Hepatic stellate cell (primary cell): ENCODE results near the gene TRMT10A.
A peak's percentile ranks its signal among the peaks of the same experiment; 100 is the strongest.

Source experiments
- DNase-seq: peaks from one replicate; pipeline ENCODE4 v3.0.0; 2011; ENCODE audit warnings: low spot score

The TRMT10A gene, protein sequence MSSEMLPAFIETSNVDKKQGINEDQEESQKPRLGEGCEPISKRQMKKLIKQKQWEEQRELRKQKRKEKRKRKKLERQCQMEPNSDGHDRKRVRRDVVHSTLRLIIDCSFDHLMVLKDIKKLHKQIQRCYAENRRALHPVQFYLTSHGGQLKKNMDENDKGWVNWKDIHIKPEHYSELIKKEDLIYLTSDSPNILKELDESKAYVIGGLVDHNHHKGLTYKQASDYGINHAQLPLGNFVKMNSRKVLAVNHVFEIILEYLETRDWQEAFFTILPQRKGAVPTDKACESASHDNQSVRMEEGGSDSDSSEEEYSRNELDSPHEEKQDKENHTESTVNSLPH

GRCh38 chr4:99563310-99564186 lies at the start of gene TRMT10A:
Gene TRMT10A, minus strand, starts transcription at chr4:99564039. Its CDS starts 4,701 bp downstream, at chr4:99559338.
- DNase-seq, result peak; percentile 89

- no peak for DNase-seq
These were observed 48.9 kb upstream of the TRMT10A start for GRCh38 chr4:99612704-99613103.

DNA sequence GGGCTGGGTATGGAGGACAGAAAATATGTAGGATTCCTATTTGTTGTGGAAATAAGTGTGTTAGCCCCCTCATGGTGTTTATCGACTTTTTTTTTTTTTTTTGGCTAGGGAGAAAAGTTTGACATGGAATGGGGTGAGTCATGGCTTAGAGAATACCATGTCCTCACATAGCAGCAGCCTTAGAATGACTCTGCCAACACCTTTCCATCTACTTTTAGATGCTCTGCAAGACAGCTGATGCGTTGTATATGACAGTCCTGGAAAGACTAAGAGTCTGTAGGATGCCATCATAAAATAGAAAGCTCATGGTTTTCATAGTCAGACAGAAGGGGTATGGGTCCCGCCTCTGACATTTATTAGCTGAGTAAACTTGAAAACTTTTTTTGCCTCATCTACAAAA lies 48.4 kb upstream of the TRMT10A start:
- DNase-seq, result no peak

DNA sequence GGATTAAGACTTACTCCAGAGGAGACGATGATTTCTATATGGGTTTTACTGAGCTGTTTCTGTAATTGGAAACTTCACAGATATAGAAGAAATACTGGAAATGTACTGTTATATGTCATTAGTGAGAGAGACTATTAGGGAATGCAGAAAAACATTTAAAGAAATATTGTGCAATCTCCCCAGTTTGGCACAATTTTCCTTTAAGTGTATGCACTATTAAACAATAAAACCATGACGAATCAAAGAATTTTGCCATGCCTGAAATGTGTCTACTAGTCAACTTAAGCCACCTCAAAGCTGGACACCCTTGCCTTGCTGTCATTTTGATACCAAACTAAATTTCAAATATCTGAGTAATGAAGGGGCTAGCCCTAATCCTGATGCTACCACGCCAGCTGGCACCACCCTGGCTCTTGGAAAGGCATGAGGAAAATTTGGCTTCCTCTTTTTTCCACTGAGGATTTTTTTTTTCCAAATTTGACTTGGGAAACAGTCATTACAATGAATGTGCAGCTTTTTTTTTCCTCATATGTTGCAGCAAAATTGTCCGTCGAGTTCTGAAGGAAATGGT lies 46.9 kb upstream of the TRMT10A start:
- no peak for DNase-seq

DNA sequence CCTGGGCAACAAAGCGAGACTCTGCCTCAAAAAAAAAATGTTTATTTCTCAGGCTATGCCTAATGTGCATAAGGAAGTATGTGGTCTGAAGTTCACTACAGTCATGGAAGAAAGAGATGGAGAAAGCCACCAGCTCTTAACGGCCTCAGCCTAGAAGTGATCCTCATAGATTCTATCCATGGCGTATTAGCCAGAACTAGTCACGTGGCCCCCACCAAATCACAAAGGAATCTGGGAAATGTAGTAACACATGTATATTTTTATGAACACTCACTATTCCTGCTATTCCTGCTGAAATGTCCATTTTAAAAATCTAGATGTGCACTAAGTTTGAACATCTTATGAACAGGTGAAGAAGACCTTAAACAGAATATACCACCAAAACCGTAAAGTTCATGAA lies 44.6 kb upstream of the TRMT10A start:
- no peak for DNase-seq

DNA sequence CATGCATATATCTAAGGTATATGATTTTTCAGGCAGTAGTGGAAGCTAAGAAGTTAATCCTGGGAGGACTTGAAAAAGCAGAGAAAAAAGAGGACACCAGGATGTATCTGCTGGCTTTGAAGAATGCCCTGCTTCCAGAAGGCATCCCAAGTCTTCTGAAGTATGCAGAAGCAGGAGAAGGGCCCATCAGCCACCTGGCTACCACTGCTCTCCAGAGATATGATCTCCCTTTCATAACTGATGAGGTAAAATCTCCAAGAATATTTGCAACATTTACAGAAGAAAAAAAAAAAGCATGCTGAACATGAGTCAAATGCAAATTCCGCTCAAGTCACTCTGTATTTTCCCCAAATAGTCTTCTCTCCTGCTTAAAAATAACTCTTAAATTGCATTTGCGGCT lies 42.9 kb upstream of the TRMT10A start:
- DNase-seq, result no peak

- DNase-seq, result no peak
These were observed 31.0 kb upstream of the TRMT10A start for GRCh38 chr4:99594818-99595217.

GRCh38 chr4:99593781-99594641 lies 30.2 kb upstream of the TRMT10A start:
- no peak for DNase-seq

- DNase-seq, result no peak
These were observed 27.9 kb upstream of the TRMT10A start for GRCh38 chr4:99591757-99592156.

- DNase-seq, result no peak
These were observed 24.0 kb upstream of the TRMT10A start for GRCh38 chr4:99587803-99588202.

GRCh38 chr4:99587309-99587708 lies 23.5 kb upstream of the TRMT10A start:
- DNase-seq, result no peak

- DNase-seq, result no peak
These were observed 23.0 kb upstream of the TRMT10A start for GRCh38 chr4:99586797-99587196.

DNA sequence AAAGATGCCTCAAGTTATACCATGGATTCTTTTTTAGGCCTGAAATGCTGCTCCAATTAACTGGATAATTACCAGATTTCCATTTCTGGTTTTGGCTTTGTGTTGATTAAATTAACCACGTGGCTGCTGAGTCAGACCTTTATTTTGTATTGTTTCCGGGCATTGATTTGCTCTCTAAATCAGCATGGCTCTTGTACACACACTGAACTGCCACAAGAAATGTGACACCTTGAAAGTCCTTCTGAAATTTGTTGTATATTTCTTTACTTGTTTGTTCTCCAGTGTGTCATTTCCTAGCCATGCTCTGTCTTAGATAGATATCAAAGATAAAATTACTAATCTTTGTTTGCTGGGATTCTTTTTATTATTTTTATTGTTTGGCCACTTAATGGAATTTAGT lies 22.5 kb upstream of the TRMT10A start:
- no peak for DNase-seq

DNA sequence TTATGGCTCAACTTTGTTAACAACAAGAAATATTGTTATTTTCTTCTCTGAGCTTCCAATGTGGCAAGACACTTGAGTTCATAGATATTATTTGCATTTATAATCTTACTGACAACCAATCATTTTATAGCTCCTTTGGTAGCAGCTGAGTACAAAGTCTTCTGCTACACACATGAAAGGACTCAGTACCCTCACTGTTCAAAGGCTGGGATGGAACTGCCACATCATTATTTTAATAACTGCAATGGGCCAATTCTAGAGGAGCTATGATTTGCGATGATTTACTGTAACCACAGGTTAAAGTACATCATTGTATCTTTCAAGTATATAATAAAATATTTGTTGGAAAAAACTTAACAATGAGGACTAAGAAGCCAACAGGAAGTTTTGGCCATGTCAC lies 21.7 kb upstream of the TRMT10A start:
- no peak for DNase-seq

DNA sequence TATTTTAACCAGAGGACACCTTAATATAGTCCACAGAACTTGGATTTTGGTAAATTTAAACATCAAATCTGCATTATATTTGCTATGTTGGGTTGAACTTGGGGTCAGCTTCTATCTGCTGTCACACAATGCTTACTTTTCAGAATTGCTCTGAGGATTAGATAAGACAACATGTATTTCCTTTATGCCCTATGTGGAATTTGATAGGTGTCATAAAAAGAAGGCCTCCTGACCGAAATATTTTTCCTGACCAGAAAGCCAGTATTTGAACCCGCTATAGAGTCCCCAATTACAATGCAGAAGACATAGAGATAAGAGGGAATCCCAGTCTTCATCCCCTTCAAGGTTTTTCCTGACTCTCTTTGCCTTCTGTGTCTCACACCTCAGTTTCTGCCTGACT lies 14.9 kb upstream of the TRMT10A start:
- no peak for DNase-seq

DNA sequence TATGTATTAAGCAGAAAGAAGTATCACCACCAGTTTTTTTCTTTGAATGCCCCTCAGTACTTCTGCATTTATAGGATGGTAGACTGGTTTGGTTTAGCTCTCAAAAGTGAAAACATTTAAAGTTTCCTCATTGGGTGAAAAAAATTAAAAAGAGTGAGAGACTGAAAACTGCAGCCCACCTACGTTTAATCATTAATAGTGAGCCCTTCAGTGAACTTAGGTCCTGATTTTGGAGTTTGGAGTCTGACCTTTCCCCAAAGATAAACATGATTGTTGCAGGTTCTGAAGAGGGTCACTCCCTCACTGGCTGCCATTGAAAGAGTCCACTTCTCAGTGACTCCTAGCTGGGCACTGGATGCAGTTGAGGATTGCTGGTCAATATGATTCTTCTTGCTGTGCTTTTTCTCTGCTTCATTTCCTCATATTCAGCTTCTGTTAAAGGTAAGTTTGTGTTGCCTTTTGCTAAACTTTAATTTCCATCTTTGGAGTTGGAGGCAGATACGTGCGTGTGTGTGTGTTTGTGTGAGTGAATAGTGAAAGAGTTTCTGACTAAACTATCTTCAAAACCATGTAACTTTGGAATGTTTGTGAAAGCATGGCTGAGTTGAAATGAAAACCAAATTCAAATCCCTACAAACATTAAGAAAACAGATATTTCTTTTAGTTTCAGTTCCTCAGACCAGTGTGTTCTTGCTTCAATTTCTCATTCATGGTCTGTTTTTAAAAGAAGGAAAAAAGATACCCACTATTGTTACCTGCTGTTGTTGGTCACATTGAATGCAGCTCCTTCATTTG lies 10.9 kb upstream of the TRMT10A start, which contains the start of gene MTTP:
Gene MTTP, plus strand, starts transcription at position 295 of the 795 bp plus-strand sequence. Its CDS starts 86 bp downstream, at position 381.
- no peak for DNase-seq

DNA sequence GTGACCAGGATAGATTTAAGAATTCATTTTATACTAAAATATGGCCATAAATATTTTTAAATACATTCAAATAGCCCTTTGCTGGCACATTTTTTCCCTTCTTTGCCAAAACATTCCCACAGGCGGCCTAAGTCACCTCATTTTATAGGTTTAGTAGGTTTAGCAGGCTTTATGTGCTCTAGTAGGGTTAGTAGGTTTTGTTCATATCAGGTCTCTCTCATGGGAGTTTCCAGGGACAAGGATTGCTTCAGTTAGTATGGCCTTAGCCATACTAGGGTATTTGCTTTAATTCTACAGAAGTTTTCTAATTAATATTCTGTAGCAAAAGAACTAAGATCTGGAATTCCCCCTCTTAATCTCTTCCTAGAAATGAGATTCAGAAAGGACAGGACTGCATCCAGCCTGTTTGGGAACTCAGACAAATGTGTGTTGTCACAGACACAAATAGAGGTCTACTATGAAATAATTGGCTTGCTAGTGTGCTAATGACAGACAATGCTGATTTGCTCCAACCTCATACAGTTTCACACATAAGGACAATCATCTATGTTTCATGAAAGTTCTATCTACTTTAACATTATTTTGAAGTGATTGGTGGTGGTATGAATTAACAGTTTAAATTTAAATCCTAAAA lies 10.0 kb upstream of the TRMT10A start:
- DNase-seq, result no peak

DNA sequence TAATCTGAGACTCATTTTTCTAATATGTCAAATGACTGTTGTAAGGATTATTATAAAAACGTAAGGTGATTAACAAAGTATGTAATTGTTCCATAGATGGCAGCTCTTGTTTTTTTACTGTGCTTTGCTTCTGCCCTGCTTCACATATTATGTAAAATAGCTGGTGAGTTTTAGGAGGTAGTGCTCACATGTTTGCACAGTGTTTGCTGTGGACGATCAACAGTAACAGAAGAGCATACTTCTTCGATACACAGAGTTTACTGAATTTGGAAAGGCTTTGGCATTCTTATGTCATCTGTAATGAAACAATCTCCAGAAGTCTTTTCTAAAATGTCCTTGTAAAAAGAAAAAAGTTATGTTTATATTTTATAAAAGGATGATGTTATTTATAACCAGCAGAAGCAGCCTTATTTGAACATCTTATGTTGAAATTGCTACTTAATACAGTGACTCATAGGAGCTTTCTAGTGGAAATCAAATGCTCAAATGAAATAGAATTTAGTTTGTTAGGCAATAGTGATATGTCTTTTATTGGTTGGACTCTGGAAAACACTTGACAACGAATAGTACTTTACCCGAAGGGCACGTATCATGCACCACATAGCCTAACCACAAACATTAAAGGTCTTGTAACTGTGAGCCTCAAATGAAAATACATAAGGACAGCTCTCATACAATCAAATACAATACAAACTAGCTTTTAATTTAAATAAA lies 8.8 kb upstream of the TRMT10A start:
- DNase-seq, result no peak

- DNase-seq, result no peak
These were observed 8.0 kb upstream of the TRMT10A start for GRCh38 chr4:99571883-99572282.

DNA sequence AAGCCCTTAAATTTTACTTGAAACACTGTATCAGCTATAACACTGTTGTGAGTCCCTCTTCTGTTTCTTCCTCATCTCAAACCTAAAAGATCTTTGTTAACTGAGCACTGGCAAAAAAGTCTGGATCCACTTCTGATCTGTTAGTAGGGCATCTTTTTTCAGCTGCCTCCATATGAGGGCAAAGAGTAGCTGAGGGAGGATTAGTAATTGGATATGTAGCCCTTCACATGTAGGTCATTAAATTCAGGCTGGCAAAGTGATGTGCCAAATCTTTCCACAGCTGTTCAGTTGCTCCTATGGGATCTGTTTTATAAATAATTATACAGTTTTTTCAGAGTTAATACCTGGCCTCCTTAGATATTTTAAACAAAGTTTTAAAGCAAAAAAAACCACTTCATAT lies 1.1 kb upstream of the TRMT10A start:
- no peak for DNase-seq
